CD4-positive, alpha-beta T cell (primary cell): ENCODE data around the gene CABLES2. TPM values are rescaled to one million over a fixed set of nuclear protein-coding genes. Genes with fewer than 3 reads are reported as not detected.

Experiments
- ATAC-seq: fragments of 200-7000 bp; cut with Tn5 transposase; one replicate; pipeline ENCODE4 v1.10.0; 2022; ENCODE audit warnings: mild to moderate bottlenecking; ENCODE audit not compliant: poor library complexity
- CTCF ChIA-PET: fragments of 350-600 bp; sonication (Branson Sonifier 250); formaldehyde crosslinking; loops from one replicate; lab custom pipeline; 2021; ENCODE audit warnings: antibody characterized with exemption, inconsistent platforms; lab: Charles Lee
- POLR2A ChIA-PET: fragments of 350-600 bp; sonication (Branson Sonifier 250); formaldehyde crosslinking; loops from one replicate; lab custom pipeline; 2021; ENCODE audit warnings: antibody characterized with exemption, inconsistent platforms; lab: Charles Lee
- DNase-seq, 14 experiments: peaks; one replicate each; pipeline ENCODE4 v3.0.0-alpha.2; 2013 to 2020; ENCODE audit warnings: mixed read lengths in 2 of 14
- H3K27ac ChIP-seq, 2 donors: one replicate each; pipeline versions ENCODE4 v1.5.1 to v1.7.0; 2013; ENCODE audit warnings: low read length in 2 of 2, low read depth in 1 of 2, mild to moderate bottlenecking in 1 of 2
- H3K27me3 ChIP-seq, 2 experiments: 1 replicate in 1 of 2; 2 replicates in 1 of 2; pipeline versions ENCODE4 v1.6.1 to v1.7.0; 2013; ENCODE audit warnings: low read length in 2 of 2, control low read depth in 1 of 2, mild to moderate bottlenecking in 1 of 2, moderate library complexity in 1 of 2; ENCODE audit not compliant: insufficient read depth in 2 of 2, control insufficient read depth in 1 of 2
- H3K36me3 ChIP-seq: one replicate; pipeline ENCODE4 v1.6.1; 2013; ENCODE audit warnings: low read length, control low read depth; ENCODE audit not compliant: insufficient read depth
- H3K4me1 ChIP-seq: one replicate; pipeline ENCODE4 v1.6.1; 2013; ENCODE audit warnings: low read length, control low read depth; ENCODE audit not compliant: insufficient read depth
- H3K4me3 ChIP-seq: one replicate; pipeline ENCODE4 v1.5.1; 2013; ENCODE audit warnings: mild to moderate bottlenecking, low read length, moderate library complexity
- H3K9me3 ChIP-seq, 2 experiments: 1 replicate in 1 of 2; 2 replicates in 1 of 2; pipeline versions ENCODE4 v1.6.1 to v1.7.0; 2013; ENCODE audit warnings: low read length in 2 of 2, mild to moderate bottlenecking in 2 of 2, control low read depth in 1 of 2, moderate library complexity in 1 of 2; ENCODE audit not compliant: control insufficient read depth in 1 of 2, insufficient read depth in 1 of 2
- H3K27ac Mint-ChIP-seq: one replicate; pipeline ENCODE4 v1.8.0; 2020; ENCODE audit warnings: mixed read lengths
- H3K27me3 Mint-ChIP-seq: one replicate; pipeline ENCODE4 v1.8.0; 2021; ENCODE audit warnings: mixed read lengths
- H3K36me3 Mint-ChIP-seq: one replicate; pipeline ENCODE4 v1.8.0; 2021; ENCODE audit warnings: low read depth, mixed read lengths
- H3K4me1 Mint-ChIP-seq: one replicate; pipeline ENCODE4 v1.8.0; 2021; ENCODE audit warnings: low read depth, mixed read lengths
- H3K4me3 Mint-ChIP-seq: one replicate; pipeline ENCODE4 v1.8.0; 2020; ENCODE audit warnings: mild to moderate bottlenecking, mixed read lengths
- H3K9me3 Mint-ChIP-seq: one replicate; pipeline ENCODE4 v1.8.0; 2020; ENCODE audit warnings: mixed read lengths
- intact Hi-C, 2 experiments: fragments of 100-400 bp; cut with DNase I in 1 of 2; cut with micrococcal nuclease in 1 of 2; formaldehyde crosslinking; loops; one replicate each; pipeline versions ENCODE4 v1.15.1 to v1.9.0; 2023 to 2025; cut with DNase I, micrococcal nuclease
- total RNA-seq, 174 experiments: library from RNA in 2 of 174; stranded (reverse) in 2 of 174; gene quantifications; one replicate each; pipeline ENCODE4 v1.2.3 and lab custom pipeline; 2021 to 2026
- TF ChIP-seq, protein P1 (sequence below): fragments of 200-600 bp; IDR thresholded peaks from one replicate; pipeline ENCODE4 v1.8.0; 2022; ENCODE audit warnings: antibody characterized with exemption, mild to moderate bottlenecking

Gene CABLES2
- total RNA-seq, 2 experiments from 2014 or later: 4.4 TPM

GRCh38 chr20:62356589-62357186 lies 50.4 kb downstream of the CABLES2 start:
- TF ChIP-seq, protein P1, sequence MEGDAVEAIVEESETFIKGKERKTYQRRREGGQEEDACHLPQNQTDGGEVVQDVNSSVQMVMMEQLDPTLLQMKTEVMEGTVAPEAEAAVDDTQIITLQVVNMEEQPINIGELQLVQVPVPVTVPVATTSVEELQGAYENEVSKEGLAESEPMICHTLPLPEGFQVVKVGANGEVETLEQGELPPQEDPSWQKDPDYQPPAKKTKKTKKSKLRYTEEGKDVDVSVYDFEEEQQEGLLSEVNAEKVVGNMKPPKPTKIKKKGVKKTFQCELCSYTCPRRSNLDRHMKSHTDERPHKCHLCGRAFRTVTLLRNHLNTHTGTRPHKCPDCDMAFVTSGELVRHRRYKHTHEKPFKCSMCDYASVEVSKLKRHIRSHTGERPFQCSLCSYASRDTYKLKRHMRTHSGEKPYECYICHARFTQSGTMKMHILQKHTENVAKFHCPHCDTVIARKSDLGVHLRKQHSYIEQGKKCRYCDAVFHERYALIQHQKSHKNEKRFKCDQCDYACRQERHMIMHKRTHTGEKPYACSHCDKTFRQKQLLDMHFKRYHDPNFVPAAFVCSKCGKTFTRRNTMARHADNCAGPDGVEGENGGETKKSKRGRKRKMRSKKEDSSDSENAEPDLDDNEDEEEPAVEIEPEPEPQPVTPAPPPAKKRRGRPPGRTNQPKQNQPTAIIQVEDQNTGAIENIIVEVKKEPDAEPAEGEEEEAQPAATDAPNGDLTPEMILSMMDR: no peak
- H3K9me3 Mint-ChIP-seq: no peaks in the 10 kb centered on the region
- H3K27me3 Mint-ChIP-seq: no peaks in the 10 kb centered on the region
- Histone ChIP-seq H3K4me3 (no peak overlapping the region), H3K4me1 (no peaks in the 10 kb centered on the region), H3K36me3 (no peaks in the 10 kb centered on the region), H3K27me3 (peaks cover 5 to 8% of the 10 kb centered on the region in 2 experiments), H3K27ac (no peak overlapping the region), H3K9me3 (peaks cover 0 to 7% of the 10 kb centered on the region in 2 experiments)
- ChIA-PET CTCF (no interaction called here), POLR2A (no interaction called here)
- H3K27ac Mint-ChIP-seq: no peak overlapping the region
- no peak for ATAC-seq
- H3K4me3 Mint-ChIP-seq: no peak overlapping the region
- H3K36me3 Mint-ChIP-seq: no peaks in the 10 kb centered on the region
- intact Hi-C loops: no loop called here
- no peaks in the 10 kb centered on the region for H3K4me1 Mint-ChIP-seq
- DNase-seq: no peak

GRCh38 chr20:62355878-62356588 lies 51.1 kb downstream of the CABLES2 start:
- no peaks in the 10 kb centered on the region for H3K36me3 Mint-ChIP-seq
- peaks cover 0 to 7% of the 10 kb centered on the region in 2 experiments for H3K9me3 ChIP-seq
- CTCF ChIA-PET: no interaction called here

DNA sequence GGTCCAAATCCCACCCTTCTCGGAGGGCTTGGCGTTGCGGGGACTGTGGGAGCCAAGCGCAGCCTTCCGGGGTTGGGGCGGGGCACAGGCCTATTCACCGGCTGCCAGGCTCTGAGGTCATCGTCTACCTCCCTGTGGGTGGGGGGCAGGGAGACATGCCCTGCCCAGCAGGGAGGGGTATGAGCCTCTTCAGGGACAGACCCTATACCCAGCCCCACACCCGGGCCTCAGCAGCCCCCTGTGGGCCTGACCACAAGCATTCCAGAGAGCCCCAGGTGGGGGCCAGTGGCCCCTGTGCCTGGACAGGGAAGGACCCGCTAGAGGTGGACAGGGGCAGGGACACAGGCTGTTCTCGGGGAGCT lies 51.6 kb downstream of the CABLES2 start:
- no peak overlapping the region for H3K4me3 Mint-ChIP-seq
- Histone ChIP-seq H3K4me1 (no peaks in the 10 kb centered on the region), H3K9me3 (peaks cover 0 to 7% of the 10 kb centered on the region in 2 experiments), H3K27me3 (peaks cover 5 to 8% of the 10 kb centered on the region in 2 experiments), H3K4me3 (no peak overlapping the region), H3K27ac (no peak overlapping the region), H3K36me3 (no peaks in the 10 kb centered on the region)
- H3K36me3 Mint-ChIP-seq: no peaks in the 10 kb centered on the region
- no peaks in the 10 kb centered on the region for H3K4me1 Mint-ChIP-seq
- POLR2A ChIA-PET: no interaction called here
- CTCF ChIA-PET: no interaction called here
- no peaks in the 10 kb centered on the region for H3K9me3 Mint-ChIP-seq
- no peaks in the 10 kb centered on the region for H3K27me3 Mint-ChIP-seq
- TF ChIP-seq, protein P1: no peak
- H3K27ac Mint-ChIP-seq: no peak overlapping the region
- intact Hi-C loops: no loop called here
- DNase-seq: no peak
- no peak for ATAC-seq

More at GRCh38 chr20:62355878-62356588, 51.1 kb downstream of the CABLES2 start:
- Histone ChIP-seq H3K27me3 (peaks cover 5 to 8% of the 10 kb centered on the region in 2 experiments), H3K4me3 (no peak overlapping the region), H3K36me3 (no peaks in the 10 kb centered on the region), H3K4me1 (no peaks in the 10 kb centered on the region), H3K27ac (no peak overlapping the region)
- ATAC-seq (no peak), DNase-seq (no peak)
- Mint-ChIP-seq H3K4me3 (no peak overlapping the region), H3K27me3 (no peaks in the 10 kb centered on the region), H3K4me1 (no peaks in the 10 kb centered on the region), H3K27ac (no peak overlapping the region), H3K9me3 (no peaks in the 10 kb centered on the region)
- intact Hi-C loops: no loop called here
- TF ChIP-seq, protein P1: no peak
- POLR2A ChIA-PET: no interaction called here
